Large intestine (tissue), 3 donors: ENCODE results near the gene ARMC9. TPM values are rescaled to one million over a fixed set of nuclear protein-coding genes. Genes with fewer than 3 reads are reported as not detected.
"Not testable (repeated sequence)": the region's sequence is repeated elsewhere in the genome, so short reads cannot be mapped to it uniquely, and the experiment has no call there.

Experiments
- DNase-seq, 2 donors: peaks; one replicate each; pipeline versions ENCODE4 v3.0.0 to v3.0.0-alpha.2; 2013
- H3K27ac ChIP-seq: one replicate; pipeline ENCODE4 v1.5.1; 2013; ENCODE audit warnings: low read length
- H3K27me3 ChIP-seq: 2 replicates; pipeline ENCODE4 v1.6.1; 2013; ENCODE audit warnings: low read length; ENCODE audit not compliant: control insufficient read depth, insufficient read depth
- H3K36me3 ChIP-seq: 2 replicates; pipeline ENCODE4 v1.6.1; 2013; ENCODE audit warnings: low read length; ENCODE audit not compliant: control insufficient read depth, insufficient read depth
- H3K4me1 ChIP-seq: one replicate; pipeline ENCODE4 v1.6.1; 2013; ENCODE audit warnings: low read length; ENCODE audit not compliant: control insufficient read depth, insufficient read depth
- H3K4me3 ChIP-seq: one replicate; pipeline ENCODE4 v1.5.1; 2013; ENCODE audit warnings: low read length
- H3K9me3 ChIP-seq: one replicate; pipeline ENCODE4 v1.6.1; 2013; ENCODE audit warnings: mild to moderate bottlenecking, low read depth, low read length, moderate library complexity; ENCODE audit not compliant: control insufficient read depth
- WGBS: methylation state at CpG from one replicate; pipeline ENCODE4 v1.1.5; 2013; ENCODE audit warnings: low lambda C conversion rate; ENCODE audit not compliant: insufficient coverage; 5-methylcytosine and 5-hydroxymethylcytosine counted together
- polyA plus RNA-seq: library from polyadenylated mRNA; unstranded; fragments of 120-200 nt; gene quantifications from one replicate; pipeline ENCODE4 v1.2.1, GENCODE V29; 2013

Gene ARMC9
- polyA plus RNA-seq, 1 donor, result 14.4 TPM

DNA sequence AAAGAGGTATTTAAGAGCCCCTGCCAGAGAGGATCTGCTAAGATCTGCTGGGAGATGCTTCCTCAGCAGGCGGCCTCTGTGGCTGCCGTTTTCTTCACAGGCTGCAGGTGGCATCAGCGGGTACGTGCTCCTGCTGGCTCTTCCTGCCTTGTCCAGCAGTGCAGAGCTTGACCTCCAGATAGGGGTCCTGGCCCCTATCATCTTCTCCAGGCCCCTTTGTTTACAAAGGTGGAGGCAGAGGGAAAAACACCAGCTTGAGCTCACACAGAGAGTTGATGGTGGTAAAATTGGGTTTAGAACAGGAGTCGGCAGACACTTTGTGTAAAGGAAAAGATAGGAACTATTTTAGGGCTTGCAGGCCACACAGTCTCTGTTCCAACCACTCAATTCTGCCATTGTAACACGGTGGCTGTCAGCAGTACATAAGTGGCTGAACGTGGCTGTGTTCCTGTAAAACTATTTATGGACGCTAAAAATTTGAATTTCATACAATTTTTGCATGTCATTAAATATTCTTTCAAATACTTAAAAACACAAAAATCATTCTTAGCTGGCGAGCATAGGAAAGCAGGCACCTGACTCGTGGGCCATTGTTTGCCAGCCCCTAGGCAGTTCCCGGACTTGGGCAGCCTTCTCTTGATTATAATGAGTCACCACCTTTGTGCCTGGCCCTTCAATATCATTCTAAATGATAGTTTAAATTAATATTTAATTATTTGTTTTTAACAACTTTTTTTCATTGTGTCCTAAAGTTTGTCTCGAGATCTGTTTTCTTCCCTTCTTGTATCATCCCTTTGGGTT is 98.9 kb downstream of the ARMC9 start:
- DNase-seq, result peak; percentile 45 to 46
- Histone ChIP-seq H3K4me3 (no peak overlapping the region), H3K36me3 (no peaks in the 10 kb centered on the region), H3K4me1 (peaks cover 15% of the 10 kb centered on the region), H3K27me3 (no peaks in the 10 kb centered on the region), H3K27ac (no peak overlapping the region), H3K9me3 (no peaks in the 10 kb centered on the region)
- WGBS, result 90% methylated on average over 1 of the region's 12 CpGs

DNA sequence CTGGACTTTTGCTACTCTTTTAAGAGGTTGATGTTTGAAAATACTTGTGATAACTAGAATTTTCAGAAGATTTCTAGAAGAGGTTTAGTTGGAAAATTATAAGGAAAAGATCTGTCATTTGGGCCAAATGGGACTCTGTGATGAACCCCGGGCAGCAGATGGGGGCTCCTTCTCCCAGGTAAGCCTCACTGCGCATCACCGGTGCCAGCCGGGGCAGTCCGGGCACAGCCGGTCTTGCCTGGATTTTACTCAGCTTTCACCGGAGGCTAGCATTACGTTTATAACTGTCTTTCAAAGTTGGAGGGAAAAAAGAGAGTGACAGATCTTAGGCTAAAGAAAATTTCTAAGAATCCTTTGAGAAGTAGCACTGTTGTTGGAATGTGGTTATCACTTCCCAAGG is 99.7 kb downstream of the ARMC9 start:
- Histone ChIP-seq H3K4me1 (peaks cover 7% of the 10 kb centered on the region), H3K36me3 (no peaks in the 10 kb centered on the region), H3K4me3 (no peak overlapping the region), H3K27ac (no peak overlapping the region), H3K27me3 (no peaks in the 10 kb centered on the region), H3K9me3 (no peaks in the 10 kb centered on the region)
- no peak for DNase-seq
- no CpG with 5 or more reads among the region's 8 CpGs for WGBS

DNA sequence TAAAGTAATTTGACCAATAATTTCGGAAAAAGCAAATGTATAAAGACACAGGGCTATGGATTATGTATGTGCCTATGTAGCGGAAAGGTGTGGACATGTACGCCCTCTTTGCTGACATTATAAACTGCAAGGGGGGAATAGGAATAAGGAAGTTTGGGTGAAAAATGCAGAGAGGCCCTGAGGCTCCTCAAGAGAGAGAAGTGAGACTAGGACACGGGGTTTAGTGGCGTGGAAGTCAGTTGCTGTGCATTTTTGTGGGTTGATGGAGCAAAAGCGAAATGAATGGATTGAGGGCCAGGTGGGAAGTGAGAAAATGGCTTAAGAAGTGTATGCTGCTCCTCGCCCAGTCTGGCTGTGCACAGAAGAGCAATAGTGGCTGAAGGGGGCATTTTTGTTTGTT is 100.8 kb downstream of the ARMC9 start:
- Histone ChIP-seq H3K27ac (no peak overlapping the region), H3K4me1 (peaks cover 4% of the 10 kb centered on the region), H3K9me3 (no peaks in the 10 kb centered on the region), H3K4me3 (no peak overlapping the region), H3K27me3 (no peaks in the 10 kb centered on the region), H3K36me3 (no peaks in the 10 kb centered on the region)
- DNase-seq, result no peak
- whole genome bisulfite sequencing, result 89% methylated on average over 6 of the region's 7 CpGs

DNA sequence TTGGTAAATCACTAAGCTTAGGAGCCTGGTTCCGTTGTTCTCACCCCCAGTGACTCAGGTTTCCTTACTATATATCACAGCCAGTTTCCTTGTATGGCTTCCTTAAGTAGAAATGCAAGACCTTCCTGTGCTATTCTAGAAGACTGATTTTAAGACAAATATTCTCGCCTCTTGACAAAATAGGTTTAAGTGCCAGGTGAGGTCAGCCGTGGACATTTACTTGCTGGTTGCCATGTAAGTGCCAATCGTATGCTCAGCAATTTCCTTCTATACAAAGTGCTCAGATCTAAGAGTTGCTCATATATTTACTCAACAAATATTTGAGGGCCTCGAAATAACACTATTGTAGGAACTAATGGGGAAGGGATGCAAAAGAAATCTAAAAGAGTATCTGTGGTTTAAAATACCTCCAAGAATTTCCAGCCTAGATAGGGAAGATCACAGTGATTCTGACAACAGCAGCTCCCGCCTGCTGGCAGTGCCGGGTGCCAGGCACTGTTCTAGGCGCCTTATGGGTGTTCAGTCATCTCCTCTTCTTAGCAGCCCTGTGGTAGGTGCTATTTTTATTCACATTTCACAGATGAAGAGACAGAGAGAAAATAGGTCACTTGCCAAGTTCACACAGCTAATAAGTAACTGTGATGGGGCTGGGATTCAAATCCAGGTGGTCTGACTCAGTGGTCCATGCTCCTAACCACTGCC is 101.7 kb downstream of the ARMC9 start:
- Histone ChIP-seq H3K27ac (no peak overlapping the region), H3K4me1 (peaks cover 4% of the 10 kb centered on the region), H3K9me3 (no peaks in the 10 kb centered on the region), H3K27me3 (no peaks in the 10 kb centered on the region), H3K36me3 (no peaks in the 10 kb centered on the region), H3K4me3 (no peak overlapping the region)
- no peak for DNase-seq
- 83% methylated on average over 1 of the region's 8 CpGs for WGBS

DNA sequence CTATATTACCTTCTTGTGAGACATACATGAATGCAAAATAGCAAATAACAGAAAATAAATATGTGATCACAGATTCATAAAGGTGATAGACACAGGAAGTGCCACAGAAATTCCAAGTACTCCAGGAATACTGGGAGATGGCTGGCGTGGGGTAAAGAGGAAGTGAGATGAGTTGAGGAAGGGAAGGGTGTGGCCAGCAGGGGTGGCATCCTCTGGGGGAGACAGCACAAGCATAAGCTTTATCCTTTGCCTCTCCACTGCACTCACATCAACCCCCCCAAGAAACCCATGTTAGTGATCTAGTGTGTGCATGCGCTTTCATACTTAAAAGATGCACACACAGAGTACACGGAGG is 102.3 kb downstream of the ARMC9 start:
- H3K4me3 ChIP-seq, result no peak overlapping the region
- DNase-seq, result no peak
- no peak overlapping the region for H3K27ac ChIP-seq
- peaks cover 4% of the 10 kb centered on the region for H3K4me1 ChIP-seq
- H3K36me3 ChIP-seq, result no peaks in the 10 kb centered on the region
- H3K9me3 ChIP-seq, result no peaks in the 10 kb centered on the region
- no CpG with 5 or more reads among the region's 3 CpGs for WGBS
- H3K27me3 ChIP-seq, result no peaks in the 10 kb centered on the region

DNA sequence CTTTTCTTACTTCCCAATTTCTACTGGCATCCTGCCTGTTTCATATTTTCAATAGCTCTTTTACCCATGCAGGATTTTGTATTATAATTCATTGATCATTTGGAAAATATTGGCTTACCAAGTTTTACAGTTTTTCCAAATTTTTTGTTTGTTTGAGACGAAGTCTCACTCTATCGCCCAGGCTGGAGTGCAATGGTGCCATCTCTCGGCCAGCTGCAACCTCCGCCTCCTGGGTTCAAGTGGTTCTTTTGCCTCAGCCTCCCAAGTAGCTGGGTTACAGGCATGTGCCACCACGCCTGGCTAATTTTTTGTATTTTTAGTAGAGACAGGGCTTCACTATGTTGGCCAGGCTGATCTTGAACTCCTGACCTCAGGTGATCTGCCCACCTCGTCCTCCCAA is 105.8 kb downstream of the ARMC9 start:
- WGBS, result 100% methylated on average over 1 of the region's 6 CpGs
- H3K27ac ChIP-seq, H3K9me3 ChIP-seq, H3K27me3 ChIP-seq, DNase-seq, H3K4me1 ChIP-seq, H3K36me3 ChIP-seq, H3K4me3 ChIP-seq: not testable (repeated sequence)

DNA sequence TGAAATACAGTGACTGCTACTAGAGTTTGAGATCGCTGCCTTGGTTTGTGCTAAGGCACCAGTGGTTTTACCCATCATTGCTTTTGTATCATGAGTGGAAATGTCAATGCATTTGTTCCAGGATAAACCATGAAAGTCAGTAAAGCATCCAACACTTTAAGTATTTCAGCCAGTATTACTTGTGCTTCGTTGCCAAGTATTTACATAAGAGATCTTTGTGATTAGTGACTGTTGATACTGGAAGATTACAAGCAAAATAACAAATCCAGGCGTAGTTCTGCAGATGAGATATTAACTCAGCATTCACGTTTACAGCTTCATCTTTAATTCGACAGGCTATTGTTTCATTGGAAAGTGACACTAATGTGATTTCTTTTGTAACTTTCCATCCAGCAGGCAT is 106.8 kb downstream of the ARMC9 start:
- Histone ChIP-seq H3K27ac (no peak overlapping the region), H3K36me3 (no peaks in the 10 kb centered on the region), H3K9me3 (no peaks in the 10 kb centered on the region), H3K4me1 (no peaks in the 10 kb centered on the region), H3K4me3 (no peak overlapping the region), H3K27me3 (no peaks in the 10 kb centered on the region)
- 80% methylated on average over 1 of the region's 5 CpGs for WGBS
- no peak for DNase-seq

DNA sequence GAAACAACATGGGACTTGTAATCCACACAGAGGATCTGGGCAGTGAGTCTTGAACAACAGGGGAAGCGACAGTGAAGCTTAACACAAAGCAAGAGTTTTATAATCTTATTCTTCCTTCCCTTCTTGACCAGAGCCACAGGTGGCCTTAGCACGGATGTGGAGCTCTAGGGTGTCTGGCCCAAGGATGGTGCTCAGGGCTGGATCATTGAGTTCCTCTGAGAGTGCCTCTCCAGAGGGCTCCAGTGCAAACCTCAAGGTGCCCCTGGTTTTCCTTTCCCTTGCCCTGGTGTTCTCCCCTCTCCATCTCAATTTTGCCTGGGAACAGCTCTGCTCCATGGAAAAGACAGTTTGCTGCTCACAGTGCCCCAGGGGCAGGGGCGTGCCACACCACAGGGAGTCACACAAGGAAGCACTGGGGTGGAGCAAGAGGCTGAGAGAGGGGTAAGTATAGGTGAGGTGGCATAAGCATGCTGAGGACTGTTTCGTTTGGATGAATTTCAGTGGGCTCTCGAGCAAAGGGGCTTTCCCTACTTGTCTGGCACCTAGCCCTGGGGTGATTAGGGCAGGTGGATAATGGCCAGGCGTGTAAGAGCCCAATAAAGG is 108.5 kb downstream of the ARMC9 start:
- H3K36me3 ChIP-seq, result no peaks in the 10 kb centered on the region
- DNase-seq, result no peak
- no peaks in the 10 kb centered on the region for H3K27me3 ChIP-seq
- no peak overlapping the region for H3K27ac ChIP-seq
- no peaks in the 10 kb centered on the region for H3K4me1 ChIP-seq
- WGBS, result no CpG with 5 or more reads among the region's 6 CpGs
- H3K9me3 ChIP-seq, result no peaks in the 10 kb centered on the region
- no peak overlapping the region for H3K4me3 ChIP-seq

DNA sequence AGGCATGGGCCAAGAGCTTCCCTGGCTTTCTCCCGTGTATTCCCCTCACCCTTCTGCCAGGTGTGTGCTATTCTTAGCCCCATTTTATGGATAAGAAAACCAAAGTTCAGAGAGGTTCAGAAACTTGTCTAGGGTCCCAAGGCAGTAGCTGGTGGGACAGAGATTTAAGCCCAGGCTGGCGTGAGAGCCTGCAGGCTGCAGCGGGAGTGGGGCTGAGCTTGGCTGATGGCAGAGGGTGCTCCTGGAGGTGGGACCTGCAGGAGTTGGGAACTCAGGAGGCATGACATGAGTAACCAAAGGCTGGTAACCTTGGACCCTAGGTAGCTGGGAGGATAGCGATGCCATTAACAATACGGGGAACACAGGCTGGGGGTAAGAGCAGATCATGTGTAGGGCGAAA is 109.8 kb downstream of the ARMC9 start:
- H3K9me3 ChIP-seq, result no peaks in the 10 kb centered on the region
- no peaks in the 10 kb centered on the region for H3K27me3 ChIP-seq
- no peaks in the 10 kb centered on the region for H3K4me1 ChIP-seq
- no peak for DNase-seq
- H3K4me3 ChIP-seq, result no peak overlapping the region
- WGBS, result 100% methylated on average over 1 of the region's 6 CpGs
- no peak overlapping the region for H3K27ac ChIP-seq
- H3K36me3 ChIP-seq, result no peaks in the 10 kb centered on the region

DNA sequence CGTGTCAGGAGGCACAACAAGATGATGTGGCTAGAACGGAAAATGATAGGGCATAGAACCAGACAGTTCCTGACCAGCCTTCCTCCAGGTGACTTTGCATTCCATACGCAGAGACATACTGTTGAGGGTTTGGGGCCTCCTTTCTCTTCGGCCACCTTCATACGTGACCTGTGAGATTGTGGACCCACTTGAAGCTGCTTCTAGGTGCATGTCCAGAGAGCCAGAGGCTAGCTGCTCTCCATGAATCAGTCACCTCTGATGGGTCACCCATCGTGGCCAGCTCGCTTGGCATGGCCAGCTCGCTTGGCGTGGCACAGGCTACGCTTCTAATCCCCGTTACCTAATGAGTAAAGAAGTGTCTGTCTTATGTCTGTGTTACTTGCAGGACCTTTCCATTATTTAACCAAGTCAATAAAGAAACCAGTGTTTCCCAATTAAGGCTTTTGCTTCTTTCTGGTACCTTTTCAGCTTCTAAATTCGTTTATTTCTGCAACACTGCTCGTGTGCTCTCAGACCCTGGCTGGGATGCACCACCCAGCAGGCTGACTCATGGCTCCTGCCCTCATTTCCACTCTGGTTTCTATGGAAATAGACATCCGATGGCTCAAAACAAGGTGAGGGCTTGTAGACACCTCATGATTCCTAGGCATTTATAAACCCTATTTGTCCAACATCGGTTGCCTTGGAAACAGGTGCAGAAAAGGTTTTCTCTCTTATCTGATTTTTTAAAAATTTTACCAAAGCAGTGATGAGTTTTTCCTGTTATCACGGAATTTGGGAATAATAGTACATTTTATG is 110.4 kb downstream of the ARMC9 start:
- Histone ChIP-seq H3K36me3 (no peaks in the 10 kb centered on the region), H3K4me1 (no peaks in the 10 kb centered on the region), H3K4me3 (no peak overlapping the region), H3K27me3 (no peaks in the 10 kb centered on the region), H3K27ac (no peak overlapping the region), H3K9me3 (no peaks in the 10 kb centered on the region)
- WGBS, result 82% methylated on average over 6 of the region's 16 CpGs
- DNase-seq, result no peak
